Measurements from ENCODE around the gene RAD51B.

Gene RAD51B

GRCh38 chr14:68402525-68403101, 583.0 kb downstream of the RAD51B start:
- H3K36me3 Mint-ChIP-seq (ENCODE audit: low read depth) = peaks cover 2% of the 10 kb centered on the region
- no peaks in the 10 kb centered on the region for H3K27me3 Mint-ChIP-seq (ENCODE audit: low read depth)
- no peak overlapping the region for H3K27ac Mint-ChIP-seq
- no peaks in the 10 kb centered on the region for H3K9me3 Mint-ChIP-seq
- peaks cover 18% of the 10 kb centered on the region for H3K4me1 Mint-ChIP-seq (ENCODE audit: low read depth)
- no peak overlapping the region for H3K4me3 Mint-ChIP-seq

- Mint-ChIP-seq H3K9me3 (no peaks in the 10 kb centered on the region), H3K4me3 (no peak overlapping the region), H3K4me1 (ENCODE audit: low read depth) (peaks cover 22% of the 10 kb centered on the region)
Observed at GRCh38 chr14:68403191-68404145, 583.9 kb downstream of the RAD51B start.

GRCh38 chr14:68404146-68404527, 584.6 kb downstream of the RAD51B start:
- peak overlapping the region; percentile 45 for H3K27ac Mint-ChIP-seq
- no peaks in the 10 kb centered on the region for H3K9me3 Mint-ChIP-seq
- H3K27me3 Mint-ChIP-seq (ENCODE audit: low read depth) = no peaks in the 10 kb centered on the region
- no peak overlapping the region for H3K4me3 Mint-ChIP-seq
- H3K4me1 Mint-ChIP-seq (ENCODE audit: low read depth) = peaks cover 24% of the 10 kb centered on the region
- H3K36me3 Mint-ChIP-seq (ENCODE audit: low read depth) = peaks cover 2% of the 10 kb centered on the region

More at GRCh38 chr14:68403191-68404145, 583.9 kb downstream of the RAD51B start:
- no peak overlapping the region for H3K27ac Mint-ChIP-seq
- no peaks in the 10 kb centered on the region for H3K27me3 Mint-ChIP-seq (ENCODE audit: low read depth)
- H3K36me3 Mint-ChIP-seq (ENCODE audit: low read depth) = peaks cover 2% of the 10 kb centered on the region

GRCh38 chr14:68404652-68405183, 585.1 kb downstream of the RAD51B start:
- Mint-ChIP-seq H3K36me3 (ENCODE audit: low read depth) (peaks cover 2% of the 10 kb centered on the region), H3K27me3 (ENCODE audit: low read depth) (no peaks in the 10 kb centered on the region), H3K4me3 (no peak overlapping the region), H3K9me3 (no peaks in the 10 kb centered on the region), H3K27ac (peak overlapping the region; percentile 45), H3K4me1 (ENCODE audit: low read depth) (peaks cover 29% of the 10 kb centered on the region)

GRCh38 chr14:68405961-68406360, 586.4 kb downstream of the RAD51B start:
- no peaks in the 10 kb centered on the region for H3K9me3 Mint-ChIP-seq
- H3K36me3 Mint-ChIP-seq (ENCODE audit: low read depth) = peaks cover 2% of the 10 kb centered on the region
- H3K27ac Mint-ChIP-seq = no peak overlapping the region
- no peaks in the 10 kb centered on the region for H3K27me3 Mint-ChIP-seq (ENCODE audit: low read depth)
- H3K4me1 Mint-ChIP-seq (ENCODE audit: low read depth) = peaks cover 29% of the 10 kb centered on the region
- H3K4me3 Mint-ChIP-seq = no peak overlapping the region

- H3K27me3 Mint-ChIP-seq (ENCODE audit: low read depth) = no peaks in the 10 kb centered on the region
- no peak overlapping the region for H3K4me3 Mint-ChIP-seq
- no peaks in the 10 kb centered on the region for H3K9me3 Mint-ChIP-seq
- H3K27ac Mint-ChIP-seq = no peak overlapping the region
- peaks cover 29% of the 10 kb centered on the region for H3K4me1 Mint-ChIP-seq (ENCODE audit: low read depth)
- peaks cover 2% of the 10 kb centered on the region for H3K36me3 Mint-ChIP-seq (ENCODE audit: low read depth)
Observed at GRCh38 chr14:68407285-68407684, 587.7 kb downstream of the RAD51B start.

- no peak overlapping the region for H3K4me3 Mint-ChIP-seq
- H3K9me3 Mint-ChIP-seq = no peaks in the 10 kb centered on the region
- H3K36me3 Mint-ChIP-seq (ENCODE audit: low read depth) = peaks cover 2% of the 10 kb centered on the region
- peaks cover 29% of the 10 kb centered on the region for H3K4me1 Mint-ChIP-seq (ENCODE audit: low read depth)
- no peak overlapping the region for H3K27ac Mint-ChIP-seq
- no peaks in the 10 kb centered on the region for H3K27me3 Mint-ChIP-seq (ENCODE audit: low read depth)
Observed at GRCh38 chr14:68407825-68408224, 588.2 kb downstream of the RAD51B start.

- H3K4me3 Mint-ChIP-seq = no peak overlapping the region
- H3K36me3 Mint-ChIP-seq (ENCODE audit: low read depth) = peaks cover 1% of the 10 kb centered on the region
- peaks cover 25% of the 10 kb centered on the region for H3K4me1 Mint-ChIP-seq (ENCODE audit: low read depth)
- H3K27ac Mint-ChIP-seq = no peak overlapping the region
- H3K27me3 Mint-ChIP-seq (ENCODE audit: low read depth) = no peaks in the 10 kb centered on the region
- H3K9me3 Mint-ChIP-seq = no peaks in the 10 kb centered on the region
Observed at GRCh38 chr14:68408680-68409079, 589.1 kb downstream of the RAD51B start.

GRCh38 chr14:68409387-68409786, 589.8 kb downstream of the RAD51B start:
- H3K4me3 Mint-ChIP-seq = no peak overlapping the region
- no peaks in the 10 kb centered on the region for H3K9me3 Mint-ChIP-seq
- H3K27me3 Mint-ChIP-seq (ENCODE audit: low read depth) = no peaks in the 10 kb centered on the region
- H3K27ac Mint-ChIP-seq = no peak overlapping the region
- H3K4me1 Mint-ChIP-seq (ENCODE audit: low read depth) = peaks cover 18% of the 10 kb centered on the region
- H3K36me3 Mint-ChIP-seq (ENCODE audit: low read depth) = no peaks in the 10 kb centered on the region

- Mint-ChIP-seq H3K9me3 (no peaks in the 10 kb centered on the region), H3K27me3 (ENCODE audit: low read depth) (no peaks in the 10 kb centered on the region), H3K27ac (no peak overlapping the region), H3K4me1 (ENCODE audit: low read depth) (peaks cover 11% of the 10 kb centered on the region), H3K4me3 (no peak overlapping the region), H3K36me3 (ENCODE audit: low read depth) (no peaks in the 10 kb centered on the region)
Observed at GRCh38 chr14:68412505-68413465, 593.2 kb downstream of the RAD51B start.

GRCh38 chr14:68413509-68413908, 593.9 kb downstream of the RAD51B start:
- Mint-ChIP-seq H3K4me1 (ENCODE audit: low read depth) (peaks cover 8% of the 10 kb centered on the region), H3K27me3 (ENCODE audit: low read depth) (no peaks in the 10 kb centered on the region), H3K9me3 (no peaks in the 10 kb centered on the region), H3K27ac (no peak overlapping the region), H3K36me3 (ENCODE audit: low read depth) (no peaks in the 10 kb centered on the region), H3K4me3 (no peak overlapping the region)

GRCh38 chr14:68414121-68414520, 594.5 kb downstream of the RAD51B start:
- H3K27ac Mint-ChIP-seq = no peak overlapping the region
- peaks cover 5% of the 10 kb centered on the region for H3K4me1 Mint-ChIP-seq (ENCODE audit: low read depth)
- H3K27me3 Mint-ChIP-seq (ENCODE audit: low read depth) = no peaks in the 10 kb centered on the region
- no peaks in the 10 kb centered on the region for H3K36me3 Mint-ChIP-seq (ENCODE audit: low read depth)
- no peaks in the 10 kb centered on the region for H3K9me3 Mint-ChIP-seq
- no peak overlapping the region for H3K4me3 Mint-ChIP-seq

- no peak overlapping the region for H3K27ac Mint-ChIP-seq
- H3K27me3 Mint-ChIP-seq (ENCODE audit: low read depth) = no peaks in the 10 kb centered on the region
- H3K36me3 Mint-ChIP-seq (ENCODE audit: low read depth) = no peaks in the 10 kb centered on the region
- peaks cover 4% of the 10 kb centered on the region for H3K4me1 Mint-ChIP-seq (ENCODE audit: low read depth)
- H3K4me3 Mint-ChIP-seq = no peak overlapping the region
- no peaks in the 10 kb centered on the region for H3K9me3 Mint-ChIP-seq
Observed at GRCh38 chr14:68416171-68416570, 596.6 kb downstream of the RAD51B start.

GRCh38 chr14:68417009-68417650, 597.6 kb downstream of the RAD51B start:
- H3K27ac Mint-ChIP-seq = no peak overlapping the region
- H3K4me3 Mint-ChIP-seq = no peak overlapping the region

More at GRCh38 chr14:68417009-68417650, 597.6 kb downstream of the RAD51B start:
- no peaks in the 10 kb centered on the region for H3K9me3 Mint-ChIP-seq
- H3K4me1 Mint-ChIP-seq (ENCODE audit: low read depth) = peaks cover 4% of the 10 kb centered on the region
- no peaks in the 10 kb centered on the region for H3K27me3 Mint-ChIP-seq (ENCODE audit: low read depth)
- H3K36me3 Mint-ChIP-seq (ENCODE audit: low read depth) = no peaks in the 10 kb centered on the region

Data from T-helper 1 cell treated with Interleukin-12 subunit alpha and Interleukin-12 subunit beta and Interleukin-4 antibody, amounts not matched to agents 30 μg/mL and 1 μg/mL, for 36 hours (primary cell).